SKM-1 treated with dmso at 0.1 percent for 144 hours (cell line): ENCODE data around the gene MUC21.
"Not testable (repeated sequence)": the region's sequence is repeated elsewhere in the genome, so short reads cannot be mapped to it uniquely, and the experiment has no call there.

ENCODE experiments used
- DNase-seq: peaks from one replicate; lab custom pipeline; 2025; ENCODE audit not compliant: unreplicated experiment; lab: John Stamatoyannopoulos, UW

The MUC21 gene

GRCh38 chr6:30966154-30966553 is 17.4 kb upstream of the MUC21 start:
- no peak for DNase-seq

GRCh38 chr6:30969171-30969570 is 14.3 kb upstream of the MUC21 start:
- not testable (repeated sequence) for DNase-seq

GRCh38 chr6:30970946-30971345 is 12.6 kb upstream of the MUC21 start:
- DNase-seq: no peak

GRCh38 chr6:30972816-30973215 is 10.7 kb upstream of the MUC21 start:
- no peak for DNase-seq

- DNase-seq: no peak
Observed at GRCh38 chr6:30974490-30975252, 8.8 kb upstream of the MUC21 start.

- no peak for DNase-seq
Observed at GRCh38 chr6:30979141-30979540, 4.4 kb upstream of the MUC21 start.

GRCh38 chr6:30979690-30980089 is 3.8 kb upstream of the MUC21 start:
- DNase-seq: no peak

GRCh38 chr6:30981942-30982772 is 1.4 kb upstream of the MUC21 start:
- no peak for DNase-seq

GRCh38 chr6:30985490-30985889 is 2.0 kb downstream of the MUC21 start:
- DNase-seq: no peak

- no peak for DNase-seq
Observed at GRCh38 chr6:30987304-30987703, 3.8 kb downstream of the MUC21 start.

- no peak for DNase-seq
Observed at GRCh38 chr6:30988209-30988825, 4.8 kb downstream of the MUC21 start.

GRCh38 chr6:30990422-30991086 is 7.0 kb downstream of the MUC21 start:
- no peak for DNase-seq

- DNase-seq: no peak
Observed at GRCh38 chr6:30991891-30992290, 8.4 kb downstream of the MUC21 start.

GRCh38 chr6:30997301-30997700 is 13.8 kb downstream of the MUC21 start:
- DNase-seq: no peak

GRCh38 chr6:30998785-30999184 is 15.3 kb downstream of the MUC21 start:
- DNase-seq: no peak

- not testable (repeated sequence) for DNase-seq
Observed at GRCh38 chr6:31000067-31000860, 16.7 kb downstream of the MUC21 start.

- DNase-seq: no peak
Observed at GRCh38 chr6:31001281-31001888, 17.9 kb downstream of the MUC21 start.

GRCh38 chr6:31002471-31002870 is 19.0 kb downstream of the MUC21 start:
- no peak for DNase-seq

- DNase-seq: no peak
Observed at GRCh38 chr6:31004794-31005193, 21.3 kb downstream of the MUC21 start.
